SK-N-SH (cell line): ENCODE measurements around the gene TBC1D10B. TPM values are rescaled to one million over a fixed set of nuclear protein-coding genes. Genes with fewer than 3 reads are reported as not detected.

Source experiments
- CTCF ChIA-PET: fragments of 300-600, 350-600 bp; formaldehyde crosslinking; extraction: SDS; loops from one replicate; lab custom pipeline; 2021; lab: Yijun Ruan, JAX
- POLR2A ChIA-PET: fragments of 350-600 bp; sonication (Branson Sonifier 250); formaldehyde crosslinking; extraction: SDS; loops from one replicate; lab custom pipeline; 2020; ENCODE audit warnings: antibody characterized with exemption, inconsistent platforms; lab: Yijun Ruan, JAX
- DNase-seq: peaks from one replicate; pipeline ENCODE4 v3.0.0; 2012
- H2AFZ ChIP-seq: fragments of 200-600 bp; sonication (generic); 2 replicates; pipeline ENCODE4 v1.8.1; 2016; ENCODE audit warnings: antibody characterized with exemption, mild to moderate bottlenecking, low read depth
- H3F3A ChIP-seq: fragments of 200-600 bp; sonication (generic); replicated peaks from 2 replicates; pipeline ENCODE3; 2016; ENCODE audit warnings: antibody characterized with exemption, mild to moderate bottlenecking; ENCODE audit not compliant: insufficient read depth
- H3K27ac ChIP-seq, 2 experiments: fragments of 200-500 bp in 1 of 2; fragments of 200-600 bp in 1 of 2; sonication (Bioruptor generic) in 1 of 2; sonication (generic), shearing (Covaris generic) in 1 of 2; 2 replicates each; pipeline versions ENCODE4 v1.5.1 to v1.6.1; 2014 to 2016; ENCODE audit warnings: low read depth in 2 of 2, inconsistent platforms in 1 of 2, low read length in 1 of 2, mild to moderate bottlenecking in 1 of 2, mixed read lengths in 1 of 2
- H3K27me3 ChIP-seq: fragments of 200-600 bp; sonication (generic), shearing (Covaris generic); 2 replicates; pipeline ENCODE4 v1.6.1; 2016; ENCODE audit warnings: mixed run types; ENCODE audit not compliant: insufficient read depth
- H3K36me3 ChIP-seq, 2 experiments: fragments of 200-500 bp in 1 of 2; fragments of 200-600 bp in 1 of 2; sonication (Bioruptor generic) in 1 of 2; sonication (generic) in 1 of 2; replicated peaks in 1 of 2; 2 replicates each; pipeline versions ENCODE3 to v1.5.1; 2014 to 2016; ENCODE audit warnings: low read length in 1 of 2, mild to moderate bottlenecking in 1 of 2; ENCODE audit not compliant: insufficient read depth in 2 of 2, control insufficient read depth in 1 of 2
- H3K4me1 ChIP-seq, 2 experiments: fragments of 200-500 bp in 1 of 2; fragments of 200-600 bp in 1 of 2; sonication (Bioruptor generic) in 1 of 2; sonication (generic), shearing (Covaris generic) in 1 of 2; 2 replicates each; pipeline versions ENCODE4 v1.5.1 to v1.6.1; 2014 to 2016; ENCODE audit warnings: low read depth in 1 of 2, low read length in 1 of 2, mixed run types in 1 of 2; ENCODE audit not compliant: insufficient read depth in 2 of 2, control insufficient read depth in 1 of 2
- H3K4me2 ChIP-seq: fragments of 200-600 bp; sonication (generic), shearing (Covaris generic); 2 replicates; pipeline ENCODE4 v1.6.1; 2017; ENCODE audit warnings: mixed run types
- H3K4me3 ChIP-seq, 2 experiments: fragments of 200-500 bp in 1 of 2; fragments of 200-600 bp in 1 of 2; sonication (Bioruptor generic) in 1 of 2; sonication (generic), shearing (Covaris generic) in 1 of 2; 2 replicates each; pipeline versions ENCODE4 v1.5.1 to v1.8.1; 2014 to 2016; ENCODE audit warnings: low read depth in 2 of 2, inconsistent platforms in 1 of 2, low read length in 1 of 2, mild to moderate bottlenecking in 1 of 2, mixed read lengths in 1 of 2, moderate library complexity in 1 of 2
- H3K79me2 ChIP-seq: fragments of 200-600 bp; sonication (generic); 2 replicates; pipeline ENCODE4 v1.8.1; 2017; ENCODE audit warnings: mild to moderate bottlenecking; ENCODE audit not compliant: insufficient read depth
- H3K9ac ChIP-seq: fragments of 200-600 bp; sonication (generic); 2 replicates; pipeline ENCODE4 v1.6.1; 2017; ENCODE audit warnings: mixed run types
- H3K9me2 ChIP-seq: fragments of 200-600 bp; sonication (generic); 2 replicates; pipeline ENCODE4 v1.6.1; 2017; ENCODE audit warnings: mixed run types
- H3K9me3 ChIP-seq: fragments of 200-600 bp; sonication (generic); 2 replicates; pipeline ENCODE4 v1.6.1; 2017; ENCODE audit warnings: mixed run types, mild to moderate bottlenecking, moderate library complexity
- H4K20me1 ChIP-seq: fragments of 200-600 bp; sonication (generic); 2 replicates; pipeline ENCODE4 v1.6.1; 2017; ENCODE audit warnings: mild to moderate bottlenecking, mixed run types; ENCODE audit not compliant: insufficient read depth
- CHD2 ChIP-seq: fragments of 150-350 bp; IDR thresholded peaks from 2 replicates; pipeline ENCODE4 v1.6.1; 2018; ENCODE audit warnings: low read length; ENCODE audit not compliant: partially characterized antibody
- CTCF ChIP-seq: fragments of 200-600 bp; sonication (generic); IDR thresholded peaks from 2 replicates; pipeline ENCODE4 v1.6.1; 2017; ENCODE audit warnings: antibody characterized with exemption, mild to moderate bottlenecking, moderate library complexity
- FOSL2 ChIP-seq: IDR thresholded peaks from 2 replicates; pipeline ENCODE4 v1.4.0; 2012; ENCODE audit warnings: low read depth, mild to moderate bottlenecking, moderate library complexity, borderline replicate concordance
- FOXM1 ChIP-seq: IDR thresholded peaks from 2 replicates; pipeline ENCODE4 v1.4.0; 2012; ENCODE audit warnings: low read depth, mild to moderate bottlenecking
- MAX ChIP-seq: IDR thresholded peaks from 2 replicates; pipeline ENCODE4 v1.4.0; 2012; ENCODE audit warnings: low read depth
- NFIC ChIP-seq: IDR thresholded peaks from 2 replicates; pipeline ENCODE4 v1.4.0; 2012; ENCODE audit warnings: borderline replicate concordance
- NRF1 ChIP-seq: IDR thresholded peaks from 2 replicates; pipeline ENCODE4 v1.6.1; 2012; ENCODE audit warnings: low read depth, mild to moderate bottlenecking, low read length
- RXRA ChIP-seq: IDR thresholded peaks from 2 replicates; pipeline ENCODE4 v1.4.0; 2012; ENCODE audit warnings: low read depth, mild to moderate bottlenecking, borderline replicate concordance
- SMC3 ChIP-seq: IDR thresholded peaks from 2 replicates; pipeline ENCODE4 v1.6.1; 2012; ENCODE audit warnings: low read depth, low read length, improper control_type of control experiment
- TCF12 ChIP-seq: IDR thresholded peaks from 2 replicates; pipeline ENCODE4 v1.4.0; 2012
- WGBS: methylation state at CpG from one replicate; pipeline ENCODE4 v1.1.6; 2017; ENCODE audit warnings: low lambda C conversion rate; 5-methylcytosine and 5-hydroxymethylcytosine counted together
- polyA plus RNA-seq, 3 experiments: library from polyadenylated mRNA; depleted of rRNA; stranded (reverse); fragments of >200 nt; gene quantifications; 2 replicates each; pipeline ENCODE4 v1.2.3, GENCODE V29; 2012

The TBC1D10B gene
- polyA plus RNA-seq, 1 of the 3 experiments (the other 2 are of a cell fraction) = 20.5 TPM

GRCh38 chr16:30357085-30357714, 13.1 kb downstream of the TBC1D10B start:
- 84% methylated on average over 3 of the region's 5 CpGs for WGBS
- Histone ChIP-seq H3K27ac (peak overlapping the region; percentile 95 to 99; a peak in 3 of 4 replicates), H2AFZ (no peak overlapping the region), H3K27me3 (no peaks in the 10 kb centered on the region), H3K9me2 (no peaks in the 10 kb centered on the region), H3K36me3 (peaks cover 17 to 46% of the 10 kb centered on the region in 2 experiments), H3K4me3 (no peak overlapping the region; a peak in 1 of 4 replicates), H3K9ac (no peak overlapping the region), H3K79me2 (peaks cover 54% of the 10 kb centered on the region), H3F3A (peaks cover 8% of the 10 kb centered on the region), H3K9me3 (no peaks in the 10 kb centered on the region), H4K20me1 (peaks cover 11% of the 10 kb centered on the region), H3K4me2 (peak overlapping the region; percentile 96; the same call in 1 of the 2 replicates), H3K4me1 (peaks cover 28 to 37% of the 10 kb centered on the region in 2 experiments)
- CTCF ChIA-PET = interaction anchor here (1.3 to 1.8 kb wide), 3 partner anchors 13 to 52 kb away, joined by 3 to 10 read pairs (median 5); partner anchors contain the start of genes TBC1D10B and ZNF771
- POLR2A ChIA-PET = interaction anchor here (0.9 to 1.3 kb wide), 3 partner anchors 10 to 52 kb away, joined by 3 to 6 read pairs (median 5); partner anchors contain the start of gene ZNF48
- DNase-seq = no peak
- no peak for TF ChIP-seq FOXM1
- no peak for TF ChIP-seq TCF12
- no peak for TF ChIP-seq SMC3
- no peak for TF ChIP-seq RXRA
- no peak for TF ChIP-seq FOSL2
- no peak for TF ChIP-seq CHD2
- no peak for TF ChIP-seq NRF1
- TF ChIP-seq CTCF = no peak
- no peak for TF ChIP-seq MAX

GRCh38 chr16:30356401-30357084, 13.8 kb downstream of the TBC1D10B start:
- Histone ChIP-seq H3K4me1 (peaks cover 33 to 39% of the 10 kb centered on the region in 2 experiments), H3K9ac (peak overlapping the region; percentile 96; the same call in 1 of the 2 replicates), H4K20me1 (peaks cover 15% of the 10 kb centered on the region), H3K36me3 (peaks cover 16 to 52% of the 10 kb centered on the region in 2 experiments), H3K9me2 (no peaks in the 10 kb centered on the region), H3K79me2 (peaks cover 48% of the 10 kb centered on the region), H3K27me3 (no peaks in the 10 kb centered on the region), H3K27ac (peak overlapping the region; percentile 95 to 99; a peak in 3 of 4 replicates), H3K9me3 (no peaks in the 10 kb centered on the region), H2AFZ (no peak overlapping the region), H3F3A (peaks cover 9% of the 10 kb centered on the region), H3K4me3 (peak overlapping the region in 1 of 2 experiments; percentile 99; a peak in 2 of 4 replicates), H3K4me2 (peak overlapping the region; percentile 96)
- ChIA-PET POLR2A (interaction anchor here (0.9 to 1.3 kb wide), 3 partner anchors 10 to 52 kb away, joined by 3 to 6 read pairs (median 5); partner anchors contain the start of gene ZNF48), CTCF (interaction anchor here (1.1 to 1.8 kb wide), 5 partner anchors 12 to 53 kb away, joined by 3 to 10 read pairs (median 4); partner anchors contain the start of genes TBC1D10B and ZNF771)
- 92% methylated on average over 12 of the region's 12 CpGs for WGBS
- TF ChIP-seq RXRA (no peak), NFIC (peak; percentile 50)
- DNase-seq = peak; percentile 52
